Measurements from ENCODE around the gene OCA2. TPM values are rescaled to one million over a fixed set of nuclear protein-coding genes. Genes with fewer than 3 reads are reported as not detected.

Gene OCA2
- total RNA-seq, 1 experiment from 2014 or later = 0.31 TPM

GRCh38 chr15:27846722-27847395 is 252.3 kb downstream of the OCA2 start:
- WGBS (ENCODE audit: extremely low coverage, insufficient read length, low lambda C conversion rate) = no CpG with 5 or more reads among the region's 10 CpGs
- Histone ChIP-seq H4K5ac (ENCODE audit: insufficient read length, low read depth, low read length) (no peak overlapping the region), H2BK15ac (ENCODE audit: low read depth, low read length) (no peak overlapping the region), H3K4me2 (ENCODE audit: insufficient read depth, insufficient read length, low read length) (no peak overlapping the region), H3K79me1 (ENCODE audit: insufficient read depth, low read depth, low read length, poor library complexity, severe bottlenecking) (no peaks in the 10 kb centered on the region), H3K23ac (ENCODE audit: insufficient read length, low read depth, low read length) (no peak overlapping the region), H3K4ac (ENCODE audit: low read depth, low read length) (no peak overlapping the region), H2AK5ac (ENCODE audit: insufficient read length, low read length) (no peak overlapping the region), H3K56ac (ENCODE audit: insufficient read length, low read depth, low read length) (no peak overlapping the region), H3K27me3 (ENCODE audit: insufficient read depth, low read length) (no peaks in the 10 kb centered on the region), H2BK5ac (ENCODE audit: insufficient read length, low read length) (no peak overlapping the region), H4K8ac (replicated peaks; ENCODE audit: insufficient read length, low read depth, low read length) (no peak overlapping the region), H2BK12ac (ENCODE audit: insufficient read length, low read depth, low read length) (no peak overlapping the region), H3K4me1 (ENCODE audit: insufficient read depth, low read length) (no peaks in the 10 kb centered on the region), H3K23me2 (ENCODE audit: insufficient read length, low read depth, low read length, poor library complexity, severe bottlenecking) (no peaks in the 10 kb centered on the region), H3K18ac (ENCODE audit: insufficient read length, low read depth, low read length) (no peak overlapping the region), H3K9me3 (ENCODE audit: control insufficient read depth, low read depth, low read length) (no peaks in the 10 kb centered on the region), H3K79me2 (ENCODE audit: insufficient read depth, low read length) (no peaks in the 10 kb centered on the region), H3K9ac (ENCODE audit: extremely low read depth, insufficient read length, low read length) (no peak overlapping the region), H4K20me1 (ENCODE audit: control insufficient read depth, insufficient read depth, insufficient read length) (no peaks in the 10 kb centered on the region), H4K91ac (ENCODE audit: insufficient read length, low read depth, low read length) (no peak overlapping the region), H3K27ac (ENCODE audit: insufficient read length, low read depth, low read length) (no peak overlapping the region), H3T11ph (ENCODE audit: low read length) (no peak overlapping the region), H2BK120ac (ENCODE audit: low read depth, low read length, poor library complexity, severe bottlenecking) (no peak overlapping the region), H2AFZ (ENCODE audit: low read length) (no peak overlapping the region), H2BK20ac (ENCODE audit: low read depth, low read length, poor library complexity, severe bottlenecking) (no peak overlapping the region), H3K14ac (ENCODE audit: insufficient read depth, low read length) (no peak overlapping the region)
- Mint-ChIP-seq H3K4me3 (no peak overlapping the region), H3K9me3 (peaks cover 5 to 6% of the 10 kb centered on the region in 2 experiments; a peak in 4 of 5 replicates), H3K27ac (peak overlapping the region in 1 of 3 experiments; percentile 91; a peak in 2 of 7 replicates), H3K36me3 (ENCODE audit: insufficient read depth in 1 of 3, low read depth in 3 of 3) (peaks cover 0 to 10% (median 2%) of the 10 kb centered on the region in 3 experiments; a peak in 4 of 7 replicates), H3K4me1 (no peaks in the 10 kb centered on the region), H3K27me3 (ENCODE audit: low read depth) (peaks cover 6% of the 10 kb centered on the region)
- TF ChIP-seq CTCF (conservative IDR thresholded peaks at IDR 0.05) = no peak
- DNase-seq = no peak

All from H9 (cell line).